ENCODE results near the gene SYNM.

Gene SYNM

DNA sequence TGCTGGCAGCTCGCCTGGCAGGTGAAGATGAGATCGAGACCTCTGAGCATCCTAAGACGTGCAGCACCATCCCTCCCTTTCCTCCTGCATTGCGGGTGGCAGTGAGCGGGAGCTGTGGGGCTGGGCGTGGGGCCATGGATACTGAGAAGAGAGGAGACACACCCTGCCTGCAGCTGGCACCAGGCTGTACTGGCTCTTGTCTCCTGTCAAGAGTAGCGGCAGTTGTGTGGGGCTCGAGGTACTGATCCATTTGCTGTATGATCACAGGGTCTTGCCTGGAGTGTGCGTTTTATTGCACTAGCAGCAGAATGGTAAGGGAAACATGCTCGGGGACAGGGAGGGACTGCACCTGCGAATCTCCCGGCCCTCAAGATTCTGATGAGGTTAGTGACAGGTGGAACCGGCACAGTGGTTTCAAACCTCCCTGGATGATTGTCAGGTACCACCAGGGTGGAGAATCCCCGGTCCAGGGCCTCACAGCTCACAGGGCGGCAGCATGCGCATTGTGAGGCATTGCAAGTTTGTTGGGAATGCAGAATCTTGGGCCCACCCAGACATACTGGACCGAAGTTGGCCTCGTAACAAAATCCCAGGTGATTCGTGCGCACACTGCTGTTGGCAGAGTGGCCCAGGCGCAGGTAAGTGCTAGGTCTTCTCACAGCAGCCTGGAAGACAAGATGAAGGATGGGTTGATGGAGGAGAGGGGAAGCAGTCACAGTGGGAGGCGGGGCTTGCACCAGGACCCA, 14.1 kb downstream of the SYNM start:
- in situ Hi-C loops (cut with MboI; ENCODE audit: low pct_unique_long_range_greater_than_20kb, low sequenced_read_pairs, unreplicated experiment): no loop called here
- TF ChIP-seq, protein P1, sequence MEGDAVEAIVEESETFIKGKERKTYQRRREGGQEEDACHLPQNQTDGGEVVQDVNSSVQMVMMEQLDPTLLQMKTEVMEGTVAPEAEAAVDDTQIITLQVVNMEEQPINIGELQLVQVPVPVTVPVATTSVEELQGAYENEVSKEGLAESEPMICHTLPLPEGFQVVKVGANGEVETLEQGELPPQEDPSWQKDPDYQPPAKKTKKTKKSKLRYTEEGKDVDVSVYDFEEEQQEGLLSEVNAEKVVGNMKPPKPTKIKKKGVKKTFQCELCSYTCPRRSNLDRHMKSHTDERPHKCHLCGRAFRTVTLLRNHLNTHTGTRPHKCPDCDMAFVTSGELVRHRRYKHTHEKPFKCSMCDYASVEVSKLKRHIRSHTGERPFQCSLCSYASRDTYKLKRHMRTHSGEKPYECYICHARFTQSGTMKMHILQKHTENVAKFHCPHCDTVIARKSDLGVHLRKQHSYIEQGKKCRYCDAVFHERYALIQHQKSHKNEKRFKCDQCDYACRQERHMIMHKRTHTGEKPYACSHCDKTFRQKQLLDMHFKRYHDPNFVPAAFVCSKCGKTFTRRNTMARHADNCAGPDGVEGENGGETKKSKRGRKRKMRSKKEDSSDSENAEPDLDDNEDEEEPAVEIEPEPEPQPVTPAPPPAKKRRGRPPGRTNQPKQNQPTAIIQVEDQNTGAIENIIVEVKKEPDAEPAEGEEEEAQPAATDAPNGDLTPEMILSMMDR (IDR thresholded peaks at IDR 0.05; ENCODE audit: extremely low read depth, insufficient read depth, missing control alignments): no peak
- no peak for DNase-seq (ENCODE audit: low spot score)

DNA sequence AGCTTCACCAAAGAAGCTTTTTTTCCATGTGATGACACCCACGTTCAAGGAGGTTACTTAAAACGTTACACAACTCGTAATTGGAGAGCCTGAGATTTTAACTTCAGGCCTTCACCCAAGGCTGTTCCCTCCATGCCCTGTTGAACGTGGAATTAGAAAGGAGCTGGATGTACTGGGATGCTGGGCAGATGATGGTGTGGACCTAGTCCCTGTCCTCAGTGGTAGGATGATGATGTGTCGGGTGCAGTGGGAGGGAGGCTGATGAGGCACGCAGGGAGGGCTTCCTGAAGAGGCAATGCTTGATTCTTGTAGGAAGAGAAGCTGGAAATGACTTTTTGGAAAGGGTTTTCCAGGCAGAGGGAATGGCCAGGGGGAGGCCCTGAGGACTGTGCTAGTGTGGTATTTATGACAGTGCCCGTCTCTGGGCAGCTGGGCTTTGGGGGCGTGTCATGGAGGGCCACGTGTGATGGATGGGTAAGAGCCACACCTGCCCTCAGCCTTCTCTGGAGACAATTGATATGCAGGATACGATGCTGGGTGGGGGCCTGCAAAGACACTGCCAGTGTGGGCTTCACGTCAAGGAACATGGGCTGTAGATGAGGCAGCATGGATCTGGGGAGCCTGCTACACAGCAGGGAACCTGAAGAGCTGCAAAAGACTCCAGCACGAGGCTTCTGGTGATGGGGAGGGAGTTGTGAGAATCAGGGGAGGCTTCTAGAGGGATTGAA, 15.3 kb downstream of the SYNM start:
- DNase-seq (ENCODE audit: low spot score): no peak
- TF ChIP-seq, protein P1 (IDR thresholded peaks at IDR 0.05; ENCODE audit: extremely low read depth, insufficient read depth, missing control alignments): no peak
- in situ Hi-C loops (cut with MboI; ENCODE audit: low pct_unique_long_range_greater_than_20kb, low sequenced_read_pairs, unreplicated experiment): no loop called here

DNA sequence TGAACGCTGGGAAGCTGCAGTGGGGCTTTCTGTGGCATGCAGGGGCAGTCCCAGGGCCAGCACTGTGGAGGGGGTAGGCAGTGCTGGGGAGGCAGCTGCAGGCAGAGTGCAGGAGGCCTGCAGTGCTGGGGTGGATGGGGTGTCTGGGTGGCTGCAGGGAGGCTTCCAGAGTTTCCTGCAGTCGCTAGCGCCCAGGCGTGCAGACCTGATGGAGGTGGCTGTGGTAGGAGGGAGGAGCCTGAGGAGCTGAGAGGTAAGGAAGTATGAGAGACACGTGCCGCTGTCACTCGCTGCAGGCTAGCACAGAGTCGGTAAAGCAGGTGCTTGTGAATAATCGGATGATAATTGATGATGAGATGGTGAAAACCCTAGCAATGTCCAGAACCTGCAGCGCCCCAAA, 16.3 kb downstream of the SYNM start:
- DNase-seq (ENCODE audit: low spot score): no peak
- TF ChIP-seq, protein P1 (IDR thresholded peaks at IDR 0.05; ENCODE audit: extremely low read depth, insufficient read depth, missing control alignments): no peak
- in situ Hi-C loops (cut with MboI; ENCODE audit: low pct_unique_long_range_greater_than_20kb, low sequenced_read_pairs, unreplicated experiment): no loop called here

DNA sequence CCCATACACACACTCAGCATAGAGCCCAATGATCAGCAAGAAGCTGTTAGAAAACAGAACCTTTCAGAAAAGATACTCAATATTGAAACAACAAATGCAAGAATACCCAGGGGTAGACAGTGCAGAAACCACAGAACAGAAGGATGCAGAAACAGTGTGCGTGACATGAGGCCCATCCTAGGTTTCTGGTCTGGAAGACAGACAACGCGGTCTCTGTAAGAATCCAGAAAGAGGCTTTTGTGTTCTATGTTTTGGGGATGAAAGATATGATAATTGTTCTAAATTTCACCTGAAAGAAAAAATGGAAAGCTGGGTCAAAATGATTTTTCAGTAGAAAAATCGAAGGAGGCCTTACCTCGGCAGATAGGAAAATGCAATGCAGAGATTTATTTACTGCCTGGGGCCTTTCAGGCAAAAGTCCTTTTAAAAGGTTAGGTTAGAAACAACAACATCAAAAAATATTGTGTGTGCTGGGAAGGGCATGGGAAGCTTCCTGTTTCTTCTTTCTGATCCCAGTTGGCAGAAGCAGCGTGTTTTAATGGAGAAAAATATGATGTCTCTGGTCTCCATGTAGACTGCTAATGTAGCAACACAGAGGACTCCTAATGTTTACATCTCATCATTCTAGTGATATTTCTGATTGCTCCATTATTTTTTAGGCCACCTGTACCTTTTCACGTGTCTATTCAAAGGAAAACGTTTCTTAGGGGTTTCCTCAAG, 17.0 kb downstream of the SYNM start:
- TF ChIP-seq, protein P1 (IDR thresholded peaks at IDR 0.05; ENCODE audit: extremely low read depth, insufficient read depth, missing control alignments): no peak
- in situ Hi-C loops (cut with MboI; ENCODE audit: low pct_unique_long_range_greater_than_20kb, low sequenced_read_pairs, unreplicated experiment): no loop called here
- DNase-seq (ENCODE audit: low spot score): no peak

DNA sequence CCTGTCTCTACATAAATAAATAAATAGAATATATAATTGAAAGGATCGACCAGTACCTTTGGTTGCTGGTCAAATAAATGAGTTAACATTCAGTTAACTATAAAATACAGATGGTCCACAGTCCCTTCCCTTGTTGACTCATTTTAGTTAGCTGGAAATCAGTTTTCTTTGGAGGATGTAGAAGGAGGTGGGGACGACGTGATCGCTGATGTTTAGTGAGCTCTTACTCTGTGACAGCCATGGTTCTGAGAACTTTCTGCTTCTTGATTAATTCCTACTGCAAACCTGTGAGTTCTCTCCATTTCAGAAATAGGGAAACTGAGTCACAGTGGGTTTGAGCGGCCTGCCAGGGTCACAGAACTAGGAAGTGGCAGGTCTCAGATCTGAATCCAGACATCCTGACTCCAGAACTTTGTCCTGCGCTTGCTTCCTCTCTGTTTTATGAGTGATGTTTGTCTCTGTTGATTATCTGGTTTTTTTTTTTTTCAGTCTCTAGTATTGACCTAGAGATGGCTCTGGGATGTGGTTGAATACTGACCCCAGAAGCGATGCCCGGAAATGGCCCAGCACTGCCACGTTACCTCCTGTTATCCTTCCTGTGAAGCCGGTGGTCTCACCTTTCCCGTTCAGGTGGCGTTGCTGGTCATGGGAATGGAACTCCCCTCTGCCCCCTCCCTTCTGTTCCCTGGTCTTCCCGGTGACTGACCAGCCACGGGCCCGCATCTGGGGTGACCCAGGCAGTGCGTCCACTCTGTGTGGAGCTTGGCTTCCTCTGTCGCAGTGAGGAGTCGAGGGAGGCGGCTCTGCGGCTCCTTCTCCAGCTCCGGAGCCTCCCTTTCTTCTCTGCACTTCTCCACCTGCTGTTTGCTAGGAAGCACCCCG, 18.2 kb downstream of the SYNM start:
- in situ Hi-C loops (cut with MboI; ENCODE audit: low pct_unique_long_range_greater_than_20kb, low sequenced_read_pairs, unreplicated experiment): no loop called here
- TF ChIP-seq, protein P1 (IDR thresholded peaks at IDR 0.05; ENCODE audit: extremely low read depth, insufficient read depth, missing control alignments): no peak
- DNase-seq (ENCODE audit: low spot score): no peak

Measured in GM13977 (cell line).